ENCODE measurements around the gene VAV2. TPM values are rescaled to one million over a fixed set of nuclear protein-coding genes. Genes with fewer than 3 reads are reported as not detected.

VAV2 gene
- total RNA-seq, 1 donor from 2014 or later: 47.0 TPM

GRCh38 chr9:133973791-133974630 lies 18.1 kb downstream of the VAV2 start:
- H3K4me3 Mint-ChIP-seq: no peak overlapping the region
- H3K36me3 Mint-ChIP-seq (ENCODE audit: low read depth): no peaks in the 10 kb centered on the region
- H3K27ac Mint-ChIP-seq (ENCODE audit: unreplicated experiment): peak overlapping the region; percentile 84
- peaks cover 35% of the 10 kb centered on the region for H3K4me1 Mint-ChIP-seq
- H3K9me3 Mint-ChIP-seq: no peaks in the 10 kb centered on the region
- no peak for TF ChIP-seq CTCF (conservative IDR thresholded peaks at IDR 0.05)
- H3K27me3 Mint-ChIP-seq (ENCODE audit: low read depth): no peaks in the 10 kb centered on the region
- no peak for DNase-seq (ENCODE audit: low read depth, low spot score)

- H3K4me3 Mint-ChIP-seq: no peak overlapping the region
- no peak for DNase-seq (ENCODE audit: low read depth, low spot score)
- H3K27ac Mint-ChIP-seq (ENCODE audit: unreplicated experiment): peak overlapping the region; percentile 84
- no peaks in the 10 kb centered on the region for H3K9me3 Mint-ChIP-seq
- peaks cover 35% of the 10 kb centered on the region for H3K4me1 Mint-ChIP-seq
- no peaks in the 10 kb centered on the region for H3K36me3 Mint-ChIP-seq (ENCODE audit: low read depth)
- no peak for TF ChIP-seq CTCF (conservative IDR thresholded peaks at IDR 0.05)
- no peaks in the 10 kb centered on the region for H3K27me3 Mint-ChIP-seq (ENCODE audit: low read depth)
Observed at GRCh38 chr9:133973111-133973790, 18.9 kb downstream of the VAV2 start.

- Mint-ChIP-seq H3K4me1 (peaks cover 39% of the 10 kb centered on the region), H3K4me3 (no peak overlapping the region), H3K27ac (ENCODE audit: unreplicated experiment) (peak overlapping the region; percentile 50), H3K9me3 (no peaks in the 10 kb centered on the region), H3K36me3 (ENCODE audit: low read depth) (peaks cover 3% of the 10 kb centered on the region), H3K27me3 (ENCODE audit: low read depth) (no peaks in the 10 kb centered on the region)
- DNase-seq (ENCODE audit: low read depth, low spot score): no peak
- TF ChIP-seq CTCF (conservative IDR thresholded peaks at IDR 0.05): no peak
Observed at GRCh38 chr9:133971981-133972941, 19.9 kb downstream of the VAV2 start.

- H3K9me3 Mint-ChIP-seq: no peaks in the 10 kb centered on the region
- peak overlapping the region; percentile 27 for H3K27ac Mint-ChIP-seq (ENCODE audit: unreplicated experiment)
- no peak for DNase-seq (ENCODE audit: low read depth, low spot score)
- TF ChIP-seq CTCF (conservative IDR thresholded peaks at IDR 0.05): no peak
- H3K4me3 Mint-ChIP-seq: no peak overlapping the region
- no peaks in the 10 kb centered on the region for H3K27me3 Mint-ChIP-seq (ENCODE audit: low read depth)
- H3K36me3 Mint-ChIP-seq (ENCODE audit: low read depth): peaks cover 5% of the 10 kb centered on the region
- peaks cover 39% of the 10 kb centered on the region for H3K4me1 Mint-ChIP-seq
Observed at GRCh38 chr9:133971121-133971951, 20.8 kb downstream of the VAV2 start.
